K562 (cell line): Measurements from ENCODE around the gene LTBR. TPM values are rescaled to one million over a fixed set of nuclear protein-coding genes. Genes with fewer than 3 reads are reported as not detected.

Experiments
- ATAC-seq: fragments of 200-7000 bp; cut with Tn5 transposase; 3 replicates; pipeline ENCODE4 v1.9.1; 2020; ENCODE audit warnings: moderate library complexity
- BruUV-seq: library from RNA; stranded (reverse); fragments of 400-500 nt; replicated peaks from 2 replicates; lab custom pipeline; 2021; lab: Mats Ljungman, UMichigan
- CTCF ChIA-PET: fragments of 300-600 bp; formaldehyde crosslinking; extraction: SDS; loops from one replicate; lab custom pipeline; 2021; ENCODE audit warnings: low intra/inter-chr PET ratio; lab: Yijun Ruan, JAX
- POLR2A ChIA-PET: fragments of 300-600, 350-650 bp; sonication (Branson Sonifier 250); formaldehyde crosslinking; extraction: SDS; loops from one replicate; lab custom pipeline; 2021; ENCODE audit warnings: antibody characterized with exemption, inconsistent platforms; lab: Yijun Ruan, JAX
- DNase-seq, 4 experiments: peaks; one replicate each; pipeline versions ENCODE4 v3.0.0 to v3.0.0-alpha.2; 2011 to 2018; ENCODE audit warnings: low spot score in 3 of 4, mixed read lengths in 3 of 4; ENCODE audit errors: extremely low read depth in 1 of 4
- FAIRE-seq: peaks from 2 replicates; lab custom pipeline; 2011; peaks lifted over from hg19 to GRCh38; lab: Jason Lieb, UNC
- H2AFZ ChIP-seq: 2 replicates; pipeline ENCODE4 v1.6.0; 2011; ENCODE audit warnings: low read depth, low read length, control low read depth, inconsistent platforms
- H3K27ac ChIP-seq: fragments of 200-600 bp; 3 replicates; pipeline ENCODE4 v1.8.0; 2011; ENCODE audit warnings: low read depth, mild to moderate bottlenecking, control low read depth, inconsistent platforms, low read length, moderate library complexity, mixed read lengths; ENCODE audit errors: extremely low read depth
- H3K27me3 ChIP-seq, 2 experiments: fragments of 300-600 bp in 1 of 2; 2 replicates in 1 of 2; 3 replicates in 1 of 2; pipeline versions ENCODE4 v1.6.0 to v1.8.0; 2011; ENCODE audit warnings: inconsistent platforms in 2 of 2, low read length in 2 of 2, mild to moderate bottlenecking in 1 of 2, mixed read lengths in 1 of 2, moderate library complexity in 1 of 2; ENCODE audit not compliant: control insufficient read depth in 2 of 2, insufficient read depth in 2 of 2
- H3K36me3 ChIP-seq: fragments of 300-600 bp; 3 replicates; pipeline ENCODE4 v1.8.0; 2011; ENCODE audit warnings: mild to moderate bottlenecking, low read length, inconsistent platforms; ENCODE audit not compliant: control insufficient read depth, insufficient read depth
- H3K4me1 ChIP-seq, 2 experiments: fragments of 200-600 bp in 1 of 2; replicated peaks in 1 of 2; 2 replicates in 1 of 2; 3 replicates in 1 of 2; pipeline versions ENCODE4 v1.5.1 to v1.8.0; 2011; ENCODE audit warnings: inconsistent platforms in 2 of 2, low read length in 2 of 2, mild to moderate bottlenecking in 1 of 2, mixed read lengths in 1 of 2, moderate library complexity in 1 of 2; ENCODE audit not compliant: control insufficient read depth in 2 of 2, insufficient read depth in 2 of 2
- H3K4me2 ChIP-seq: 2 replicates; pipeline ENCODE4 v1.6.1; 2011; ENCODE audit warnings: low read length, control low read depth, inconsistent platforms, mixed read lengths; ENCODE audit not compliant: insufficient read depth
- H3K4me3 ChIP-seq: fragments of 200-600 bp; sonication (generic), shearing (Covaris generic); 2 replicates; pipeline ENCODE4 v1.5.1; 2016; ENCODE audit warnings: control low read depth, inconsistent platforms
- H3K79me2 ChIP-seq: fragments of 200-600 bp; 3 replicates; pipeline ENCODE4 v1.8.0; 2011; ENCODE audit warnings: low read length, inconsistent platforms; ENCODE audit not compliant: control insufficient read depth, insufficient read depth
- H3K9ac ChIP-seq, 2 experiments: 2 replicates each; pipeline versions ENCODE4 v1.6.0 to v1.6.1; 2011; ENCODE audit warnings: low read depth in 2 of 2, low read length in 2 of 2, control low read depth in 1 of 2, inconsistent platforms in 1 of 2, mild to moderate bottlenecking in 1 of 2, mixed read lengths in 1 of 2; ENCODE audit not compliant: insufficient read depth in 1 of 2
- H3K9me1 ChIP-seq: one replicate; pipeline ENCODE4 v1.6.0; 2011; ENCODE audit warnings: inconsistent platforms, mild to moderate bottlenecking, low read length, moderate library complexity; ENCODE audit not compliant: control insufficient read depth, insufficient read depth
- H3K9me3 ChIP-seq: replicated peaks from 2 replicates; pipeline ENCODE4 v1.5.1; 2011; ENCODE audit warnings: low read depth, low read length, inconsistent platforms; ENCODE audit not compliant: control insufficient read depth, insufficient read depth
- H4K20me1 ChIP-seq: replicated peaks from 2 replicates; pipeline ENCODE4 v1.6.1; 2011; ENCODE audit warnings: low read length, inconsistent platforms, mixed read lengths; ENCODE audit not compliant: control insufficient read depth, insufficient read depth
- ARID3A ChIP-seq: IDR thresholded peaks from 2 replicates; pipeline ENCODE4 v1.6.1; 2012; ENCODE audit warnings: low read depth, low read length, improper control_type of control experiment, borderline replicate concordance
- CEBPB ChIP-seq: fragments of 450-650 bp; IDR thresholded peaks from 2 replicates; pipeline ENCODE4 v1.6.1; 2016; ENCODE audit warnings: missing genetic modification characterization, missing compliant biosample characterization
- CXXC5 ChIP-seq: fragments of 250-450 bp; sonication (Bioruptor Pico); IDR thresholded peaks from 2 replicates; pipeline ENCODE4 v1.8.0; 2022; ENCODE audit warnings: inconsistent platforms, mild to moderate bottlenecking, moderate library complexity
- FOSL1 ChIP-seq: fragments of 200-800 bp; sonication (Bioruptor generic); conservative IDR thresholded peaks from 2 replicates; pipeline ENCODE4 v1.6.1; 2016; ENCODE audit warnings: missing genetic modification characterization, missing compliant biosample characterization
- GATAD2A ChIP-seq: fragments of 450-650 bp; IDR thresholded peaks from 2 replicates; pipeline ENCODE4 v1.6.1; 2017
- HNRNPK ChIP-seq: fragments of 200-400 bp; formaldehyde crosslinking; IDR thresholded peaks from one replicate; pipeline ENCODE4 v1.6.1; 2018; ENCODE audit warnings: mild to moderate bottlenecking, low read depth, low read length; ENCODE audit not compliant: poor library complexity, severe bottlenecking
- KDM1A ChIP-seq, 2 experiments: fragments of 450-650 bp; IDR thresholded peaks; 2 replicates each; pipeline ENCODE4 v1.6.1; 2016; ENCODE audit warnings: mild to moderate bottlenecking in 2 of 2
- LEF1 ChIP-seq: fragments of 450-650 bp; IDR thresholded peaks from 2 replicates; pipeline ENCODE4 v1.6.1; 2016; ENCODE audit warnings: mild to moderate bottlenecking
- NCOR1 ChIP-seq: fragments of 450-650 bp; IDR thresholded peaks from 2 replicates; pipeline ENCODE4 v1.6.1; 2016; ENCODE audit warnings: mild to moderate bottlenecking, moderate library complexity
- NFIC ChIP-seq: fragments of 450-650 bp; IDR thresholded peaks from 2 replicates; pipeline ENCODE4 v1.6.1; 2017; ENCODE audit warnings: mild to moderate bottlenecking, inconsistent platforms
- POLR2AphosphoS5 ChIP-seq: IDR thresholded peaks from 2 replicates; pipeline ENCODE4 v1.6.1; 2011; ENCODE audit warnings: mild to moderate bottlenecking, low read depth, low read length, moderate library complexity; ENCODE audit not compliant: control insufficient read depth, insufficient read depth
- POLR3A ChIP-seq: IDR thresholded peaks from 2 replicates; pipeline ENCODE4 v1.6.1; 2011; ENCODE audit warnings: borderline replicate concordance, mild to moderate bottlenecking, moderate library complexity; ENCODE audit not compliant: insufficient read length, insufficient read depth; ENCODE audit errors: extremely low read depth
- PYGO2 ChIP-seq: fragments of 450-650 bp; IDR thresholded peaks from 2 replicates; pipeline ENCODE4 v1.6.1; 2016; ENCODE audit warnings: mild to moderate bottlenecking, missing genetic modification characterization, moderate library complexity, missing compliant biosample characterization
- SMARCA4 ChIP-seq: fragments of 450-650 bp; IDR thresholded peaks from 2 replicates; pipeline ENCODE4 v1.6.1; 2016
- SMARCA5 ChIP-seq: fragments of 450-650 bp; IDR thresholded peaks from 2 replicates; pipeline ENCODE4 v1.6.1; 2016
- SRSF9 ChIP-seq: fragments of 200-400 bp; formaldehyde crosslinking; IDR thresholded peaks from 2 replicates; pipeline ENCODE4 v1.6.1; 2017; ENCODE audit warnings: low read depth, low read length, borderline replicate concordance
- ZNF140 ChIP-seq: fragments of 250-450 bp; sonication (Bioruptor Pico); IDR thresholded peaks from 2 replicates; pipeline ENCODE4 v1.8.0; 2021; ENCODE audit warnings: moderate library complexity, mild to moderate bottlenecking, inconsistent platforms
- ZNF263 ChIP-seq: sonication (generic); formaldehyde crosslinking; IDR thresholded peaks from 2 replicates; pipeline ENCODE4 v1.8.0; 2022; ENCODE audit warnings: mild to moderate bottlenecking, missing genetic modification reagents, borderline replicate concordance
- ZNF75A ChIP-seq: fragments of 450-650 bp; formaldehyde crosslinking; IDR thresholded peaks from 2 replicates; pipeline ENCODE4 v1.4.0; 2020; ENCODE audit warnings: mild to moderate bottlenecking
- ZNF830 ChIP-seq: fragments of 250-450 bp; sonication (Bioruptor Pico); IDR thresholded peaks from 2 replicates; pipeline ENCODE4 v1.5.0; 2021; ENCODE audit warnings: mild to moderate bottlenecking
- WGBS: fragments of 100-300 bp; shearing (Covaris generic); methylation state at CpG from one replicate; pipeline ENCODE4 v1.1.6; 2016; ENCODE audit warnings: low coverage, mixed read lengths; ENCODE audit not compliant: insufficient coverage; ENCODE audit errors: missing lambda C conversion rate; 5-methylcytosine and 5-hydroxymethylcytosine counted together
- in situ Hi-C: fragments of 300-500 bp; cut with MboI; formaldehyde crosslinking; loops from 4 replicates; pipeline ENCODE4 v1.15.0; 2018; ENCODE audit warnings: inconsistent platforms, mixed read lengths
- intact Hi-C: fragments of 100-400 bp; cut with micrococcal nuclease; formaldehyde crosslinking; loops from 2 replicates; pipeline ENCODE4 v1.14.2; 2022
- polyA plus RNA-seq, 8 experiments: library from polyadenylated mRNA; depleted of rRNA in 4 of 8; stranded (reverse) in 5 of 8; unstranded in 3 of 8; fragments of >200 nt; fragmentation: Nextera tagmentation in 2 of 8; fragmentation: Illumina TruSeq in 1 of 8; extraction: Ambion mirVana in 2 of 8; extraction: Trizol in 1 of 8; gene quantifications; 2 replicates each; pipeline versions ENCODE4 v1.2.1 to v1.2.3, GENCODE V29; 2011 to 2014; ENCODE audit warnings: inconsistent platforms in 1 of 8, missing spikeins in 1 of 8
- total RNA-seq, 7 experiments: library from RNA; depleted of rRNA in 6 of 7; stranded (reverse); fragments of >200 nt in 6 of 7; fragmentation: Illumina TruSeq in 2 of 7; extraction: Trizol in 2 of 7; gene quantifications; 2 replicates each; pipeline versions ENCODE4 v1.2.1 to v1.2.3, GENCODE V29; 2011 to 2021; ENCODE audit warnings: low replicate concordance in 1 of 7

The LTBR gene
- total and polyA plus RNA-seq, 9 of the 15 experiments (the other 6 are each of a cell fraction or from before 2014, with no cell fraction given): 0.96 to 69.0 (median 35.3) TPM

- peaks cover 7% of the 10 kb centered on the region; the same call in 2 of the 3 replicates for H3K36me3 ChIP-seq
- no peak for ATAC-seq
- peak overlapping the region; percentile 96 for H3K27ac ChIP-seq
- peaks cover 11% of the 10 kb centered on the region; the same call in 1 of the 2 replicates for H4K20me1 ChIP-seq
- H3K9me1 ChIP-seq: no peaks in the 10 kb centered on the region
- peak overlapping the region; percentile 49 for H2AFZ ChIP-seq
- in situ Hi-C loops (no loop called here), intact Hi-C loops (no loop called here)
- CTCF ChIA-PET: no interaction called here
- H3K9ac ChIP-seq: peak overlapping the region; percentile 93 to 98; a peak in 3 of 4 replicates
- no peak for DNase-seq
- WGBS: 19% methylated on average over 6 of the region's 7 CpGs
- H3K4me2 ChIP-seq: peak overlapping the region; percentile 88
- H3K9me3 ChIP-seq: no peaks in the 10 kb centered on the region
- no TSS peak for BruUV-seq
- peaks cover 0 to 7% of the 10 kb centered on the region in 2 experiments; a peak in 2 of 5 replicates for H3K27me3 ChIP-seq
- POLR2A ChIA-PET: interaction anchor here (0.6 to 0.9 kb wide), 5 partner anchors 10 to 1446 kb away, joined by 3 read pairs; no protein-coding TSS in a partner anchor
- H3K4me1 ChIP-seq: peaks cover 45 to 61% of the 10 kb centered on the region in 2 experiments
- peak; percentile 6 for FAIRE-seq
- peaks cover 47% of the 10 kb centered on the region for H3K79me2 ChIP-seq
- peak overlapping the region; percentile 81 for H3K4me3 ChIP-seq
- TF ChIP-seq SRSF9 (no peak), ZNF75A (CRISPR knock-in tag) (no peak), ZNF263 (CRISPR knock-in tag) (peak; percentile 88), NFIC (0 out of 2 replicates have a peak, but pooled peaks have one; percentile 5), LEF1 (0 out of 2 replicates have a peak, but pooled peaks have one; percentile 26), CXXC5 (CRISPR knock-in tag) (peak; percentile 52), CEBPB (tag) (peak; percentile 83), HNRNPK (no peak), ZNF830 (CRISPR knock-in tag) (no peak), SMARCA4 (0 out of 2 replicates have a peak, but pooled peaks have one; percentile 48), ARID3A (no peak), ZNF140 (CRISPR knock-in tag) (no peak), POLR3A (no peak), FOSL1 (tag) (0 out of 2 replicates have a peak, but pooled peaks have one; percentile 26), KDM1A (IDR thresholded peaks at IDR 0.05) (peak in 1 of 2 experiments; percentile 38; a peak in 2 of 4 replicates), NCOR1 (peak; percentile 53; the same call in 1 of the 2 replicates), POLR2AphosphoS5 (no peak), PYGO2 (tag) (no peak), GATAD2A (peak; percentile 81; the same call in 1 of the 2 replicates), SMARCA5 (no peak)
These were observed 41.6 kb upstream of the LTBR start for GRCh38 chr12:6342140-6342889.
